Lower leg skin (tissue), 3 donors: ENCODE measurements around the gene RPL31.

Experiments
- CTCF ChIP-seq, 3 donors: fragments of 450-650 bp; IDR thresholded peaks; one replicate each; pipeline ENCODE4 v1.5.1; 2016; ENCODE audit warnings: antibody characterized with exemption in 3 of 3, mild to moderate bottlenecking in 3 of 3, moderate library complexity in 2 of 3
- POLR2A ChIP-seq, 2 donors: fragments of 450-650 bp; IDR thresholded peaks; one replicate each; pipeline ENCODE4 v1.6.1; 2016 to 2017; ENCODE audit warnings: antibody characterized with exemption in 2 of 2, mild to moderate bottlenecking in 1 of 2, moderate library complexity in 1 of 2

DNA sequence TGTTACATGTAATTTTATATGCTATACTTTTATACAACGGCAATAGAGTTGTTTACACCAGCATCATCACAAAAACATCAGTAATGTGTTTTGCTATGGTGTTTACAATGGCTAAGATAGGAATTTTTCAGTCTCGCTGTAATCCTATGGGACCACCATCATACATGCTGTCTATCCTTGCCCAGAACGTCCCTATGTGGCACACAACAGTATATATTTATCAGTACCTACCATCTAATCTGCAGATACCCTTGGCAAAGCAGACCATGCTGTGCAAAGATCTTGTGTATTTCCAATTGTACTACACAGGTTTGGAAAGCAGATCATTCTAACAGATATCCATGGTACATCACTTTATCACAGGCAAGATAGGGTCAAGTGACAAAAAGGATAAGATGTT is 15.3 kb downstream of the RPL31 start:
- TF ChIP-seq CTCF (IDR thresholded peaks at IDR 0.05) (no peak), POLR2A (IDR thresholded peaks at IDR 0.05) (no peak)
